K562 (cell line): ENCODE data around the gene WWC2. TPM values are rescaled to one million over a fixed set of nuclear protein-coding genes. Genes with fewer than 3 reads are reported as not detected.

Experiments
- ATAC-seq: fragments of 200-7000 bp; cut with Tn5 transposase; 3 replicates; pipeline ENCODE4 v1.9.1; 2020; ENCODE audit warnings: moderate library complexity
- BruUV-seq: library from RNA; stranded (reverse); fragments of 400-500 nt; replicated peaks from 2 replicates; lab custom pipeline; 2021; lab: Mats Ljungman, UMichigan
- CTCF ChIA-PET: fragments of 300-600 bp; formaldehyde crosslinking; extraction: SDS; loops from one replicate; lab custom pipeline; 2021; ENCODE audit warnings: low intra/inter-chr PET ratio; lab: Yijun Ruan, JAX
- POLR2A ChIA-PET: fragments of 300-600, 350-650 bp; sonication (Branson Sonifier 250); formaldehyde crosslinking; extraction: SDS; loops from one replicate; lab custom pipeline; 2021; ENCODE audit warnings: antibody characterized with exemption, inconsistent platforms; lab: Yijun Ruan, JAX
- DNase-seq, 4 experiments: peaks; one replicate each; pipeline versions ENCODE4 v3.0.0 to v3.0.0-alpha.2; 2011 to 2018; ENCODE audit warnings: low spot score in 3 of 4, mixed read lengths in 3 of 4; ENCODE audit errors: extremely low read depth in 1 of 4
- FAIRE-seq: peaks from 2 replicates; lab custom pipeline; 2011; peaks lifted over from hg19 to GRCh38; lab: Jason Lieb, UNC
- H2AFZ ChIP-seq: 2 replicates; pipeline ENCODE4 v1.6.0; 2011; ENCODE audit warnings: low read depth, low read length, control low read depth, inconsistent platforms
- H3K27ac ChIP-seq: fragments of 200-600 bp; 3 replicates; pipeline ENCODE4 v1.8.0; 2011; ENCODE audit warnings: low read depth, mild to moderate bottlenecking, control low read depth, inconsistent platforms, low read length, moderate library complexity, mixed read lengths; ENCODE audit errors: extremely low read depth
- H3K27me3 ChIP-seq, 2 experiments: fragments of 300-600 bp in 1 of 2; 2 replicates in 1 of 2; 3 replicates in 1 of 2; pipeline versions ENCODE4 v1.6.0 to v1.8.0; 2011; ENCODE audit warnings: inconsistent platforms in 2 of 2, low read length in 2 of 2, mild to moderate bottlenecking in 1 of 2, mixed read lengths in 1 of 2, moderate library complexity in 1 of 2; ENCODE audit not compliant: control insufficient read depth in 2 of 2, insufficient read depth in 2 of 2
- H3K36me3 ChIP-seq: fragments of 300-600 bp; 3 replicates; pipeline ENCODE4 v1.8.0; 2011; ENCODE audit warnings: mild to moderate bottlenecking, low read length, inconsistent platforms; ENCODE audit not compliant: control insufficient read depth, insufficient read depth
- H3K4me1 ChIP-seq, 2 experiments: fragments of 200-600 bp in 1 of 2; replicated peaks in 1 of 2; 2 replicates in 1 of 2; 3 replicates in 1 of 2; pipeline versions ENCODE4 v1.5.1 to v1.8.0; 2011; ENCODE audit warnings: inconsistent platforms in 2 of 2, low read length in 2 of 2, mild to moderate bottlenecking in 1 of 2, mixed read lengths in 1 of 2, moderate library complexity in 1 of 2; ENCODE audit not compliant: control insufficient read depth in 2 of 2, insufficient read depth in 2 of 2
- H3K4me2 ChIP-seq: 2 replicates; pipeline ENCODE4 v1.6.1; 2011; ENCODE audit warnings: low read length, control low read depth, inconsistent platforms, mixed read lengths; ENCODE audit not compliant: insufficient read depth
- H3K4me3 ChIP-seq: fragments of 200-600 bp; sonication (generic), shearing (Covaris generic); 2 replicates; pipeline ENCODE4 v1.5.1; 2016; ENCODE audit warnings: control low read depth, inconsistent platforms
- H3K79me2 ChIP-seq: fragments of 200-600 bp; 3 replicates; pipeline ENCODE4 v1.8.0; 2011; ENCODE audit warnings: low read length, inconsistent platforms; ENCODE audit not compliant: control insufficient read depth, insufficient read depth
- H3K9ac ChIP-seq, 2 experiments: 2 replicates each; pipeline versions ENCODE4 v1.6.0 to v1.6.1; 2011; ENCODE audit warnings: low read depth in 2 of 2, low read length in 2 of 2, control low read depth in 1 of 2, inconsistent platforms in 1 of 2, mild to moderate bottlenecking in 1 of 2, mixed read lengths in 1 of 2; ENCODE audit not compliant: insufficient read depth in 1 of 2
- H3K9me1 ChIP-seq: one replicate; pipeline ENCODE4 v1.6.0; 2011; ENCODE audit warnings: inconsistent platforms, mild to moderate bottlenecking, low read length, moderate library complexity; ENCODE audit not compliant: control insufficient read depth, insufficient read depth
- H3K9me3 ChIP-seq: replicated peaks from 2 replicates; pipeline ENCODE4 v1.5.1; 2011; ENCODE audit warnings: low read depth, low read length, inconsistent platforms; ENCODE audit not compliant: control insufficient read depth, insufficient read depth
- H4K20me1 ChIP-seq: replicated peaks from 2 replicates; pipeline ENCODE4 v1.6.1; 2011; ENCODE audit warnings: low read length, inconsistent platforms, mixed read lengths; ENCODE audit not compliant: control insufficient read depth, insufficient read depth
- CBFA2T3 ChIP-seq: fragments of 450-650 bp; IDR thresholded peaks from 2 replicates; pipeline ENCODE4 v1.6.1; 2017
- PRDM10 ChIP-seq: fragments of 450-650 bp; IDR thresholded peaks from 2 replicates; pipeline ENCODE4 v1.6.1; 2018; ENCODE audit not compliant: partially characterized antibody
- SRSF7 ChIP-seq: fragments of 200-400 bp; formaldehyde crosslinking; optimal IDR thresholded peaks from 2 replicates; pipeline ENCODE3; 2017; ENCODE audit warnings: mild to moderate bottlenecking, low read depth, low read length
- TCF15 ChIP-seq: fragments of 250-450 bp; sonication (Bioruptor Pico); IDR thresholded peaks from 2 replicates; pipeline ENCODE4 v1.8.0; 2022; ENCODE audit warnings: moderate library complexity, mild to moderate bottlenecking, inconsistent platforms
- TEAD1 ChIP-seq, 2 experiments: fragments of 450-650 bp in 1 of 2; sonication (generic) in 1 of 2; formaldehyde crosslinking; IDR thresholded peaks; 2 replicates each; pipeline versions ENCODE4 v1.4.0 to v1.8.0; 2020 to 2022; ENCODE audit warnings: mild to moderate bottlenecking in 2 of 2, missing genetic modification reagents in 1 of 2
- ZBTB11 ChIP-seq, 3 experiments: fragments of 200-800 bp in 1 of 3; fragments of 250-450 bp in 1 of 3; fragments of 450-650 bp in 1 of 3; sonication (Bioruptor Pico) in 1 of 3; sonication (Bioruptor generic) in 1 of 3; formaldehyde crosslinking in 1 of 3; IDR thresholded peaks; 2 replicates each; pipeline versions ENCODE4 v1.6.1 to v1.8.0; 2016 to 2022; ENCODE audit warnings: mild to moderate bottlenecking in 2 of 3, missing genetic modification characterization in 2 of 3, missing compliant biosample characterization in 1 of 3, moderate library complexity in 1 of 3
- ZFP91 ChIP-seq: sonication (generic); formaldehyde crosslinking; IDR thresholded peaks from 2 replicates; pipeline ENCODE4 v1.8.0; 2022; ENCODE audit warnings: mild to moderate bottlenecking, missing genetic modification reagents
- WGBS: fragments of 100-300 bp; shearing (Covaris generic); methylation state at CpG from one replicate; pipeline ENCODE4 v1.1.6; 2016; ENCODE audit warnings: low coverage, mixed read lengths; ENCODE audit not compliant: insufficient coverage; ENCODE audit errors: missing lambda C conversion rate; 5-methylcytosine and 5-hydroxymethylcytosine counted together
- in situ Hi-C: fragments of 300-500 bp; cut with MboI; formaldehyde crosslinking; loops from 4 replicates; pipeline ENCODE4 v1.15.0; 2018; ENCODE audit warnings: inconsistent platforms, mixed read lengths
- intact Hi-C: fragments of 100-400 bp; cut with micrococcal nuclease; formaldehyde crosslinking; loops from 2 replicates; pipeline ENCODE4 v1.14.2; 2022
- polyA plus RNA-seq, 8 experiments: library from polyadenylated mRNA; depleted of rRNA in 4 of 8; stranded (reverse) in 5 of 8; unstranded in 3 of 8; fragments of >200 nt; fragmentation: Nextera tagmentation in 2 of 8; fragmentation: Illumina TruSeq in 1 of 8; extraction: Ambion mirVana in 2 of 8; extraction: Trizol in 1 of 8; gene quantifications; 2 replicates each; pipeline versions ENCODE4 v1.2.1 to v1.2.3, GENCODE V29; 2011 to 2014; ENCODE audit warnings: inconsistent platforms in 1 of 8, missing spikeins in 1 of 8
- total RNA-seq, 7 experiments: library from RNA; depleted of rRNA in 6 of 7; stranded (reverse); fragments of >200 nt in 6 of 7; fragmentation: Illumina TruSeq in 2 of 7; extraction: Trizol in 2 of 7; gene quantifications; 2 replicates each; pipeline versions ENCODE4 v1.2.1 to v1.2.3, GENCODE V29; 2011 to 2021; ENCODE audit warnings: low replicate concordance in 1 of 7

Gene WWC2
- total and polyA plus RNA-seq, 9 of the 15 experiments (the other 6 are each of a cell fraction or from before 2014, with no cell fraction given): 3.7 to 39.4 (median 19.6) TPM

DNA sequence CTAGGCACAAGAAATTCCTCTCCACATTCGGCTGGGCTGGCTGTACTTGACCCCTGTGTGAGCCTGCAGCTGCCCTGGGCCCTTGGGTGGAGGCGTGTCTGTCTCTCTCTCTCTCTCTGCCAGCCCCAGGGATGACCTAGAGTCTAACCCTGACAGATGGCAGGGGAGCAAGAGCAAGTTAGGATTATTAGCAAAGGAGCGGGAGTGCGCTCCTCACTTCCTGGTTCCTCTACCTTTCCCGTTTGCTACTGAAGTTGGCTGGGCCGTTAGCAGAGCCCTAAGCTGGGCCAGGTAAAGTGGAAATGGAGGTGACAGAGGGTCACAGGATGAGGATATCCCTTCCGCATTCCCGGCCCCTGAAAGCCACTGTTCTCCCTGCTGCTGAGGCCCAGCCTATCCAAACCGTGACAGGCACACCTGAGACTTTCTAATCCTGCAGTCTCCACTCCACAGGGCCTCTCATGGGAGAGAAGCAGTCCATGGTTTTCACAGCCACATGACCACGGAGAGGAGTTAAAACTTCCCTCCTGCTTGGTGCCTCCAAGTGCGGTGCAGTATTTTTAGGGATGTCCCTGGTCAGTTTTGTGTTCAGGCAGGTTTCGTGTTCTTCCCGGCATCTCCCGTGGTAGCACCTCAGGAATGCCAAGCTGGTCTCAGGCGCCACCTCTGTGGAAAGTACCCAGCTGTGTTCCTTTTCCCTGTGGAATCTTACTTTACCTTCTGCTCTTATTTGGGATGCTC lies 141.7 kb downstream of the WWC2 start:
- Histone ChIP-seq H3K36me3 (peaks cover 16% of the 10 kb centered on the region), H3K9me1 (peaks cover 3% of the 10 kb centered on the region), H4K20me1 (no peaks in the 10 kb centered on the region), H3K4me3 (no peak overlapping the region), H3K27ac (peak overlapping the region; percentile 25; the same call in 1 of the 3 replicates), H3K79me2 (no peaks in the 10 kb centered on the region), H3K4me2 (no peak overlapping the region), H3K4me1 (peaks cover 10 to 14% of the 10 kb centered on the region in 2 experiments; a peak in 3 of 5 replicates), H3K27me3 (no peaks in the 10 kb centered on the region), H2AFZ (no peak overlapping the region), H3K9ac (no peak overlapping the region), H3K9me3 (no peaks in the 10 kb centered on the region)
- POLR2A ChIA-PET: interaction anchor here (0.6 to 1.3 kb wide), 2 partner anchors 9 to 313 kb away, joined by 5 to 6 read pairs; no protein-coding TSS in a partner anchor
- intact Hi-C loops (no loop called here), in situ Hi-C loops (no loop called here)
- DNase-seq (no peak), FAIRE-seq (no peak), ATAC-seq (peak; percentile 63)
- CTCF ChIA-PET: no interaction called here
- WGBS: 63% methylated on average over 13 of the region's 15 CpGs
- no TSS peak for BruUV-seq
- TF ChIP-seq ZFP91 (peak; percentile 48; the same call in 1 of the 2 replicates), ZBTB11 (CRISPR knock-in tag; IDR thresholded peaks at IDR 0.05) (no peak), CBFA2T3 (no peak), TCF15 (CRISPR knock-in tag) (no peak), TEAD1 (CRISPR knock-in tag; IDR thresholded peaks at IDR 0.05) (no peak), PRDM10 (peak; percentile 36), SRSF7 (no peak)
